Upper lobe of left lung (tissue), 6 donors: ENCODE results near the gene BMPR2. TPM values are rescaled to one million over a fixed set of nuclear protein-coding genes. Genes with fewer than 3 reads are reported as not detected.

ENCODE experiments used
- ATAC-seq, 2 donors: fragments of 200-7000 bp; cut with Tn5 transposase; one replicate each; pipeline ENCODE4 v1.9.1; 2022; ENCODE audit warnings: mild to moderate bottlenecking in 2 of 2, moderate library complexity in 2 of 2; ENCODE audit not compliant: low FRiP score in 2 of 2
- DNase-seq, 2 donors: peaks; one replicate each; pipeline ENCODE4 v3.0.0-alpha.2; 2019 to 2020
- H3K27ac ChIP-seq, 4 donors: fragments of 200-600 bp; sonication (generic); one replicate each; pipeline ENCODE4 v1.5.1; 2016 to 2019
- H3K27me3 ChIP-seq, 4 donors: fragments of 200-600 bp; sonication (generic); one replicate each; pipeline ENCODE4 v1.5.1; 2017 to 2019
- H3K36me3 ChIP-seq, 4 donors: fragments of 200-600 bp; sonication (generic); one replicate each; pipeline ENCODE4 v1.5.1; 2016 to 2019
- H3K4me1 ChIP-seq, 4 donors: fragments of 200-600 bp; sonication (generic); one replicate each; pipeline ENCODE4 v1.5.1; 2018 to 2019
- H3K4me3 ChIP-seq, 4 donors: fragments of 200-600 bp; sonication (generic); one replicate each; pipeline ENCODE4 v1.5.1; 2017 to 2019; ENCODE audit warnings: mild to moderate bottlenecking in 2 of 4, moderate library complexity in 1 of 4
- H3K9me3 ChIP-seq, 4 donors: fragments of 200-600 bp; sonication (generic); one replicate each; pipeline ENCODE4 v1.5.1; 2018 to 2019
- CTCF ChIP-seq, 6 experiments: fragments of 450-650 bp in 4 of 6; fragments of 200-600 bp in 2 of 6; sonication (generic) in 2 of 6; IDR thresholded peaks; one replicate each; pipeline ENCODE4 v1.5.1; 2016 to 2019; ENCODE audit warnings: antibody characterized with exemption in 6 of 6
- EP300 ChIP-seq, 4 donors: sonication (generic); formaldehyde crosslinking; IDR thresholded peaks; one replicate each; pipeline ENCODE4 v1.5.1; 2017; ENCODE audit warnings: antibody characterized with exemption in 4 of 4, control low read depth in 2 of 4
- POLR2A ChIP-seq, 4 donors: fragments of 450-650 bp; IDR thresholded peaks; one replicate each; pipeline ENCODE4 v1.5.1; 2016 to 2017; ENCODE audit warnings: antibody characterized with exemption in 4 of 4, mild to moderate bottlenecking in 2 of 4
- POLR2AphosphoS5 ChIP-seq, 2 donors: sonication (generic); formaldehyde crosslinking; IDR thresholded peaks; one replicate each; pipeline ENCODE4 v1.5.1; 2017; ENCODE audit warnings: antibody characterized with exemption in 2 of 2
- WGBS, 2 donors: methylation state at CpG; one replicate each; pipeline ENCODE4 v1.1.5; 2017 to 2018; 5-methylcytosine and 5-hydroxymethylcytosine counted together
- total RNA-seq, 6 donors: library from RNA; depleted of rRNA in 4 of 6; stranded (reverse); fragments of >200 nt in 4 of 6; gene quantifications; one replicate each; pipeline versions ENCODE4 v1.1.0 to v1.2.1, GENCODE V29; 2016 to 2021
- donor health status: DM: no; HTN: no; CAD: no; lungs with moderate emphysema.
- donor health status: DM: no; HTN: yes; CAD: no; lungs with severe emphysema.

Gene BMPR2
- total RNA-seq, 6 donors from 2014 or later = 23.0 to 133 (median 77.2) TPM

- Histone ChIP-seq H3K4me3 (no peak overlapping the region), H3K36me3 (no peaks in the 10 kb centered on the region), H3K27me3 (no peaks in the 10 kb centered on the region), H3K9me3 (no peaks in the 10 kb centered on the region), H3K4me1 (peaks cover 9 to 45% (median 26%) of the 10 kb centered on the region in 4 donors), H3K27ac (peak overlapping the region in 2 of 4 donors; percentile 1 to 29)
- TF ChIP-seq EP300 (IDR thresholded peaks at IDR 0.05) (no peak), CTCF (IDR thresholded peaks at IDR 0.05) (no peak), POLR2A (IDR thresholded peaks at IDR 0.05) (no peak), POLR2AphosphoS5 (IDR thresholded peaks at IDR 0.05) (no peak)
- DNase-seq (no peak), ATAC-seq (peak in 1 of 2 donors; percentile 59)
- WGBS, 2 donors = 60 to 62% methylated on average over 2 of the region's 2 CpGs
These were observed 30.4 kb downstream of the BMPR2 start for GRCh38 chr2:202406445-202406978.

GRCh38 chr2:202408546-202409140 is 32.5 kb downstream of the BMPR2 start:
- TF ChIP-seq CTCF (IDR thresholded peaks at IDR 0.05) (no peak), POLR2AphosphoS5 (IDR thresholded peaks at IDR 0.05) (no peak), EP300 (IDR thresholded peaks at IDR 0.05) (no peak), POLR2A (IDR thresholded peaks at IDR 0.05) (no peak)
- Histone ChIP-seq H3K27ac (peak overlapping the region in 2 of 4 donors; percentile 31 to 54), H3K4me3 (no peak overlapping the region), H3K9me3 (no peaks in the 10 kb centered on the region), H3K27me3 (no peaks in the 10 kb centered on the region), H3K4me1 (peaks cover 14 to 50% (median 30%) of the 10 kb centered on the region in 4 donors), H3K36me3 (no peaks in the 10 kb centered on the region)
- WGBS, 2 donors = 66 to 72% methylated on average over 6 of the region's 6 CpGs
- ATAC-seq = no peak
- DNase-seq = no peak

GRCh38 chr2:202410092-202410491 is 34.0 kb downstream of the BMPR2 start:
- DNase-seq (no peak), ATAC-seq (no peak)
- Histone ChIP-seq H3K4me3 (no peak overlapping the region), H3K4me1 (peaks cover 24 to 63% (median 34%) of the 10 kb centered on the region in 4 donors), H3K36me3 (no peaks in the 10 kb centered on the region), H3K27me3 (no peaks in the 10 kb centered on the region), H3K9me3 (no peaks in the 10 kb centered on the region), H3K27ac (peak overlapping the region in 2 of 4 donors; percentile 37 to 51)
- 89 to 97% methylated on average over 5 of the region's 5 CpGs for WGBS, 2 donors
- TF ChIP-seq POLR2A (IDR thresholded peaks at IDR 0.05) = no peak
- no peak for TF ChIP-seq CTCF (IDR thresholded peaks at IDR 0.05)
- TF ChIP-seq EP300 (IDR thresholded peaks at IDR 0.05) = no peak
- TF ChIP-seq POLR2AphosphoS5 (IDR thresholded peaks at IDR 0.05) = no peak

GRCh38 chr2:202411097-202411496 is 35.0 kb downstream of the BMPR2 start:
- no peak for DNase-seq
- Histone ChIP-seq H3K36me3 (no peaks in the 10 kb centered on the region), H3K4me1 (peaks cover 19 to 62% (median 32%) of the 10 kb centered on the region in 4 donors), H3K9me3 (no peaks in the 10 kb centered on the region), H3K27ac (peak overlapping the region in 2 of 4 donors; percentile 37 to 51), H3K4me3 (no peak overlapping the region), H3K27me3 (no peaks in the 10 kb centered on the region)
- TF ChIP-seq CTCF (IDR thresholded peaks at IDR 0.05) (no peak), EP300 (IDR thresholded peaks at IDR 0.05) (no peak), POLR2AphosphoS5 (IDR thresholded peaks at IDR 0.05) (no peak), POLR2A (IDR thresholded peaks at IDR 0.05) (no peak)
- WGBS, 2 donors = 63 to 69% methylated on average over 1 of the region's 1 CpG
- no peak for ATAC-seq

- H3K9me3 ChIP-seq = no peaks in the 10 kb centered on the region
- H3K27me3 ChIP-seq = no peaks in the 10 kb centered on the region
- H3K27ac ChIP-seq = peak overlapping the region in 1 of 4 donors; percentile 48
- no peak for ATAC-seq
- no peak overlapping the region for H3K4me3 ChIP-seq
- TF ChIP-seq EP300 (IDR thresholded peaks at IDR 0.05) (no peak), CTCF (IDR thresholded peaks at IDR 0.05) (no peak)
- no peak for DNase-seq
- H3K36me3 ChIP-seq = no peaks in the 10 kb centered on the region
- H3K4me1 ChIP-seq = peaks cover 28 to 39% (median 30%) of the 10 kb centered on the region in 4 donors
- 64 to 73% methylated on average over 1 of the region's 1 CpG for WGBS, 2 donors
These were observed 41.9 kb downstream of the BMPR2 start for GRCh38 chr2:202418027-202418426.
